ENCODE data around the gene TRIM21. TPM values are rescaled to one million over a fixed set of nuclear protein-coding genes. Genes with fewer than 3 reads are reported as not detected.
A peak's percentile ranks its signal among the peaks of the same experiment; 100 is the strongest.

The TRIM21 gene
- 15.4 and 15.6 TPM in 2 replicates for total RNA-seq (ENCODE audit: low replicate concordance)

GRCh38 chr11:4393209-4393857 is at the start of gene TRIM21:
Gene TRIM21, minus strand, starts transcription at chr11:4393702. Its CDS starts 3,293 bp downstream, at chr11:4390409.
- peak; percentile 79 for DNase-seq (ENCODE audit: low read depth)
- TF ChIP-seq CTCF (IDR thresholded peaks at IDR 0.05; ENCODE audit: insufficient read depth, low read length) = no peak
- peak within 1 kb of the TSS; percentile 100 for H3K4me3 ChIP-seq (ENCODE audit: low read depth, low read length)

GRCh38 chr11:4441515-4441914 is 48.0 kb upstream of the TRIM21 start:
- DNase-seq (ENCODE audit: low read depth) = no peak
- H3K4me3 ChIP-seq (ENCODE audit: low read depth, low read length) = no peak overlapping the region
- no peak for TF ChIP-seq CTCF (IDR thresholded peaks at IDR 0.05; ENCODE audit: insufficient read depth, low read length)

- DNase-seq (ENCODE audit: low read depth) = no peak
- no peak for TF ChIP-seq CTCF (IDR thresholded peaks at IDR 0.05; ENCODE audit: insufficient read depth, low read length)
- H3K4me3 ChIP-seq (ENCODE audit: low read depth, low read length) = no peak overlapping the region
Observed at GRCh38 chr11:4436411-4436810, 42.9 kb upstream of the TRIM21 start.

- no peak for TF ChIP-seq CTCF (IDR thresholded peaks at IDR 0.05; ENCODE audit: insufficient read depth, low read length)
- no peak overlapping the region for H3K4me3 ChIP-seq (ENCODE audit: low read depth, low read length)
- no peak for DNase-seq (ENCODE audit: low read depth)
Observed at GRCh38 chr11:4433856-4434255, 40.4 kb upstream of the TRIM21 start.

GRCh38 chr11:4430051-4430450 is 36.5 kb upstream of the TRIM21 start:
- DNase-seq (ENCODE audit: low read depth) = no peak
- no peak overlapping the region for H3K4me3 ChIP-seq (ENCODE audit: low read depth, low read length)
- TF ChIP-seq CTCF (IDR thresholded peaks at IDR 0.05; ENCODE audit: insufficient read depth, low read length) = no peak

GRCh38 chr11:4418403-4418802 is 24.9 kb upstream of the TRIM21 start:
- H3K4me3 ChIP-seq (ENCODE audit: low read depth, low read length) = no peak overlapping the region
- DNase-seq (ENCODE audit: low read depth) = no peak
- TF ChIP-seq CTCF (IDR thresholded peaks at IDR 0.05; ENCODE audit: insufficient read depth, low read length) = no peak

- DNase-seq (ENCODE audit: low read depth) = no peak
- no peak for TF ChIP-seq CTCF (IDR thresholded peaks at IDR 0.05; ENCODE audit: insufficient read depth, low read length)
- no peak overlapping the region for H3K4me3 ChIP-seq (ENCODE audit: low read depth, low read length)
Observed at GRCh38 chr11:4416816-4417215, 23.3 kb upstream of the TRIM21 start.

All from fibroblast of the aortic adventitia (primary cell).